NCI-H2107 (cell line): ENCODE results near the gene RBM20.

ENCODE experiments used
- DNase-seq: peaks from one replicate; lab custom pipeline; 2025; lab: John Stamatoyannopoulos, UW

RBM20 gene

DNA sequence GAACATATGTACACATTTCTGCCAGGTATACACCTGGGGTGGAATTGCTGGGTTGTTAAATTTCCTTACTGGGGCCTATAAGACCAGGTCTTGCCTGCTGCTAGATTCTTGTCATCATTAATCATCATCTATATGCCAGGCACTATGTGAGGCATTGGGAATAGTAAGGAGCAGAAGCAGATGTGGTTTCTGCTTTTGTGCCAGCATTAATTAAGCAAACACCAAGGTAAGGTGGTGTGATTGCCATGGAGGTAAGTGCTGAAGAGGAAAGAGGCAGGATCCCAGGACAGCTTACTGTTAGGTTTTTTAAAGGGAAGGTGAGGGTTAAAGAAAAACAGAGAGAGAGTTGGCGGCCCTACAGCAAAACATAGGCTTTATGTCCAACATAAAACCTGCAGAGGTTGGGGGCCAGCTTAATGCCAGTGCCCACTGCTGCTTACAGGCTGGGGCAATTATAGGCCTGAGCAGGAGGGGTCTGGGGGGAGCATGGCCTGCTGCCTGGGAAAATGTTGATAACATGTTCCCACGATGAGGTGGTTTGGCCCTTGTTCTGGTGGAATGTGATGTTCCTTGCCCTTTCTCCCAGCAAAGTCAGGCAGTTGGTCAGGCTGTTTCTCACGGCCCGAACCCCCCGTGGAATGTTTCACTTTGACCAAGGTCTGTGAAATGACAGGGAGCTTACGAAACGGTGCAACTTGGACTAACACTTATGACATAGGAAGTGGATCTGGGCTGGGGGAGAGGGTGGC, 93.9 kb downstream of the RBM20 start:
- no peak for DNase-seq

GRCh38 chr10:110739811-110740271, 95.7 kb downstream of the RBM20 start:
- no peak for DNase-seq

- DNase-seq = no peak
These were observed 98.7 kb downstream of the RBM20 start for GRCh38 chr10:110742801-110743200.

DNA sequence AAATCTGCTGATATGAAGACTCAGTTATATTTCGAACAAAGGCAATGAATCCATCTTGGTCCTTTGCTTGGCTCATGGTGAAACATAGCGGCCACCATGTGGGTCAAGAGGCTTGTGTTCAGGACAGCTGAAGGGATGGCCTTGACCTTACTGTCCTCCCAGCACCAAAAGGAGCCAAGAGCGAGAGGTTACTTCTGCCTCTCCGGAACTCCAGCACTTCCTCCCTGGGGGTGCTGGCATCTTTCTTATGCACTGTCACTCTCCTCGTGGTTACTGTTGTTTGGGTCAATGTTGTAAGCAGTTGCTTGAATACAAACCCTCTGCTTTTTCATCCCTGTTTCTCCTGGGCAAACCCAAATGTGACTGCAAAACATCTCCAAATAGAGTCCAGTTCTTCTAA, 100.6 kb downstream of the RBM20 start:
- no peak for DNase-seq

- DNase-seq = peak; percentile 6
These were observed 102.2 kb downstream of the RBM20 start for GRCh38 chr10:110746254-110746826.

DNA sequence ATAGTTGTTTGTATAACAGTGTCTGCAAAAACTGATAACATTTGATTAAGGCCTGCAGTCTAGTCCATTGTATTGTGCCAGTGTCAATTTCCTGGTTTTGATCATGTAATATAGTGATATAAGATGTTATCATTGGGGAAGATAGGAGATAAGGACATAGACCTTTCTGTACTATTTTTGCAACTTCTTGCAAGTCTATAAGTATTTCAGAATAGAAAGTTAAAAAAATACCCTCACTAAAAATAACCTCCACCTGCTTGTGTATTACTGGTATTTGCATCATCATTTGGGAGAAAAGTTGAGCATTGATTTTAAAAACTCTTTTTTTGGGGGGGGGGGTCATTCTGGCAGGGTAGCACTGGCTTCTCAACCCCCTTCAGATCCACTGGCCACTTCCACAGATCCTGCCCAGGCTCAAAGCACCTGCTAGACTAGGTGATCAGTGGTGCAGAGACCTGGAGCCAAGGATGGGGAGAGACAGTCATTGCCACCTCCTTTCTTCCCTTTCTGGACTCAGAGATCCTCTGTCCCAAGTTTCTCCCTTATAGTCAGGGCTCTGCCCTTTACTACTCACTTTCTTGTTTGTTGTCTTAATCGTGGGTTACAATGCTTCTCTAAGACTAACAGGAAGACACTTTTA, 103.0 kb downstream of the RBM20 start:
- no peak for DNase-seq

- no peak for DNase-seq
These were observed 103.7 kb downstream of the RBM20 start for GRCh38 chr10:110747609-110748464.

GRCh38 chr10:110748970-110749369, 104.8 kb downstream of the RBM20 start:
- no peak for DNase-seq

- no peak for DNase-seq
These were observed 106.8 kb downstream of the RBM20 start for GRCh38 chr10:110750931-110751330.

DNA sequence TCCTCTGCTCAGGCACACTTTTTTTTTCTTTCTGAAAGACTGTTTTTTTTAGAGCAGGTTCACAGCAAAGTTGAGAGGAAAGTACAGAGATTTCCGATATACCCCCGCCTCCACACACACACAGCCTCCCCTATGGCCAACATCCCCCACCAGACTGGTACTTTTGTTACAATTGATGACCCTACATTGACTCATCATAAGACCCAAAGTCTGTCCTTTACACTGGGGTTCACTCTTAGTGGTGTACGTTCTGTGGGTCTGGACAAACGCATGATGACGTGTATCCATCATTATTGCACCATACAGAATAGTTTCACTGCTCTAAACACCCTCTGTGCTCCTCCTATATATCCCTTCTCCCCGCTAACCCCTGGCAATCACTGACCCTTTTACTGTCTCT, 107.7 kb downstream of the RBM20 start:
- no peak for DNase-seq

DNA sequence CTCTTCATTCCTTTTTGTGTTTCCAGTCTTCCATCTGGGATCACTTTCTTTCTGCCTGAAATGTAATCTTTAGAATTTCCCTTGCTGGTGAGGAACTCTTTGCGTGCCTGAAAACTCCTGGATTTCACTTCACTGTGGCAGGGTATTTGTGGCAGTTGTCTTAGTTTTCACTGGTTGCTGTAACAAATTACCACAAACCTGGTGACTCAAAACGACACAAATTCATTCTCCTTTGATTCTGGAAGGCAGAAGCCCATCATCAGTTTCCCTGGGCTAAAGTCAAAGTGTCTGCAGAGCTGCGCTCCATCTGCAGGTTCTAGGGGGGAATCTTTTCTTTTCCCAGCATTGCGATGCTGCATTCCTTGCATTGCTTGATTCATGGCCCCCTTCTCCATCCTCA, 109.3 kb downstream of the RBM20 start:
- no peak for DNase-seq

DNA sequence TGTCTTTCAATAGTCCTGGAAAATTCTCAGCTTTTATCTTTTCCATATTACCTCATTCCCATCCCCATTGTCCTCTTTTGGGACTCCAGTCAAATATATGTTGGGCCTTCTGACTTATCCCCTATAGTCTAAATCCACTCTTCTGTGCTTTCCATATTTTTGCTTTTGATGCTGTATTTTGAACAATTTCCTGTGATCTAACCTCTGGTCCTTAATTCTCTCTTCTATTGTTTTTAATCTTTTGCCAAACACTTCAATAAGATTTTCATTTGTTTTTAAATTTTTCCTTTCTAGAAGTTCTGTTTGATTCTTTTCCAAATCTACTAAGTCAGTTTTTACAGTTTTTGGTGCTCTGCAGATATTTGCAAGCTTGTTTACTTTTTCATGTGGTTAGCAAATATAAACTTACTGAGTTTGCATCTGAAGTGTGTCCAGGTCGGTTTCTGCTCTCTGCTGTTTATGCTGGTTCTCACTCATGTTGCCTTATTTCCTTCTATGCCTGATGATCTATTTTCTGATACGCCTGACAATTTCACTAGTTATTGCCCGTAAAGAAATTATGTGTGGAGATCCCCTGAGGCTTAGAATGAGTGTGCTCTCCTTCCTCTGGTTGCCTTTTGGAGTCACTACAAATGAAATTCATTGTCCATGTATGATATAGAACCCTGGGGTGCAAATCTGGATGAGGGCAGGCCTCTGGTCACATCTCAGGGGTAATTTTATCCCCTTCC, 110.4 kb downstream of the RBM20 start:
- DNase-seq = no peak

- no peak for DNase-seq
These were observed 111.6 kb downstream of the RBM20 start for GRCh38 chr10:110755781-110756180.

GRCh38 chr10:110756876-110757275, 112.7 kb downstream of the RBM20 start:
- no peak for DNase-seq

DNA sequence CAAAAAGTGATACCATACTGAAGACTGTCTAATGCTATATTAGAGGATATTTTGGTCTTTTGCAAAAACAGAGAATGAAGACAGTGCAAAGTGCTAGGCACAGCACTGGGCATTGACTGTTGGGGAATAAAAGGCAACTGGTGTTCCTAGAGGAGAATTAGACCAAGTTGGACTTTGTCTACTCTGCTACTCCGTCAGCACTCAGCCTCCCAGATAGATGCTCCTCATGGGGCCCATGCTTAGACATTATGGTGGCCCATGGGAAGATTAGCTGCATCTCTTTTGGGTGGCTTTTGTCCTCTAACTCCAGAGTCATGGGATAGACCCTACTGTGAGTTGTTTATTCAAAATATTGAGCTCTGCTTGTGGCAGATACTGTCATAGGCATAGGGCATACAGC, 113.5 kb downstream of the RBM20 start:
- no peak for DNase-seq

GRCh38 chr10:110758128-110758765, 114.1 kb downstream of the RBM20 start:
- DNase-seq = no peak

- no peak for DNase-seq
These were observed 114.8 kb downstream of the RBM20 start for GRCh38 chr10:110758898-110759297.

DNA sequence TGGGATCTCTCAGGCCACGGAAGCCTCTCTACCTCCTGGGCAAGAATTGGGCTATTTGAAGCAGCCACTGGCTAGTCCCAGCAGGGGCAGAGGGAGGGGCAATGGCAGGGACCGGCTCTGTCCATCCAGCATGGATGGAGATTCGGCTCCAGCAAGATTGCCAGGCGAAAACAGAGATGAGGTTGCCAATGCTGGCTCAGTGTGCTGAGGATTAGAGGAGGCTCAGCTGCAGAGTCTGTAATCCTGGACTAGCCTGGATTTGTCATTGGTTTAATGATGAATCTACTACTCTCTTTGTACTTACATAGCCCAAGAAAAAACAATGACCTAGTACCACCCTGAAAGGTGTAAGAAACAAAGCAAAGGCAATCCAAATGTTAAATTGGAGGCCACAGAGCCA, 115.4 kb downstream of the RBM20 start:
- no peak for DNase-seq

GRCh38 chr10:110762109-110762848, 118.1 kb downstream of the RBM20 start:
- DNase-seq = peak; percentile 61

GRCh38 chr10:110762849-110763211, 118.7 kb downstream of the RBM20 start:
- DNase-seq = no peak

- no peak for DNase-seq
These were observed 120.2 kb downstream of the RBM20 start for GRCh38 chr10:110764378-110764777.
